IMR-90 (cell line): ENCODE measurements around the gene HACD4. TPM values are rescaled to one million over a fixed set of nuclear protein-coding genes. Genes with fewer than 3 reads are reported as not detected.

Source experiments
- ATAC-seq: fragments of 200-7000 bp; cut with Tn5 transposase; 2 replicates; pipeline ENCODE4 v1.9.1; 2020; ENCODE audit warnings: low read depth, mild to moderate bottlenecking, moderate library complexity
- BruUV-seq: library from RNA; stranded (reverse); fragments of 400-500 nt; replicated peaks from 2 replicates; lab custom pipeline; 2021; lab: Mats Ljungman, UMichigan
- CTCF ChIA-PET: fragments of 300-600 bp; formaldehyde crosslinking; extraction: SDS; loops from one replicate; lab custom pipeline; 2021; ENCODE audit warnings: antibody characterized with exemption; lab: Yijun Ruan, JAX
- POLR2A ChIA-PET: fragments of 300-600 bp; sonication (Branson Sonifier 250); formaldehyde crosslinking; loops from one replicate; lab custom pipeline; 2022; ENCODE audit warnings: antibody characterized with exemption; ENCODE audit not compliant: unreplicated experiment; lab: Charles Lee
- DNase-seq: peaks from one replicate; pipeline ENCODE4 v3.0.0; 2013
- H2AFZ ChIP-seq: replicated peaks from 2 replicates; pipeline ENCODE3; 2013; ENCODE audit warnings: low read length, mild to moderate bottlenecking; ENCODE audit not compliant: poor library complexity
- H2AK5ac ChIP-seq: 2 replicates; pipeline ENCODE4 v1.6.1; 2013; ENCODE audit warnings: low read depth, low read length, inconsistent platforms
- H2AK9ac ChIP-seq: replicated peaks from 2 replicates; pipeline ENCODE3; 2013; ENCODE audit warnings: mild to moderate bottlenecking, low read depth, low read length, moderate library complexity; ENCODE audit not compliant: poor library complexity
- H2BK120ac ChIP-seq: 2 replicates; pipeline ENCODE4 v1.6.1; 2013; ENCODE audit warnings: low read depth, low read length, inconsistent platforms
- H2BK15ac ChIP-seq: 3 replicates; pipeline ENCODE4 v1.6.1; 2013; ENCODE audit warnings: low read depth, low read length, inconsistent platforms
- H2BK20ac ChIP-seq: 2 replicates; pipeline ENCODE4 v1.6.1; 2013; ENCODE audit warnings: low read depth, mild to moderate bottlenecking, inconsistent platforms, low read length, moderate library complexity
- H2BK5ac ChIP-seq: 2 replicates; pipeline ENCODE4 v1.6.1; 2013; ENCODE audit warnings: mild to moderate bottlenecking, low read depth, low read length, inconsistent platforms; ENCODE audit not compliant: poor library complexity, severe bottlenecking
- H3K14ac ChIP-seq: replicated peaks from 2 replicates; pipeline ENCODE4 v1.6.1; 2013; ENCODE audit warnings: low read depth, low read length, inconsistent platforms
- H3K18ac ChIP-seq: 2 replicates; pipeline ENCODE4 v1.6.1; 2013; ENCODE audit warnings: low read depth, low read length, control low read depth
- H3K23ac ChIP-seq: 2 replicates; pipeline ENCODE4 v1.6.1; 2013; ENCODE audit warnings: low read depth, low read length, inconsistent platforms
- H3K27ac ChIP-seq: 2 replicates; pipeline ENCODE4 v1.5.1; 2013; ENCODE audit warnings: mild to moderate bottlenecking, control low read depth, low read length; ENCODE audit not compliant: insufficient read depth
- H3K27me3 ChIP-seq: 2 replicates; pipeline ENCODE4 v1.6.1; 2013; ENCODE audit warnings: low read length; ENCODE audit not compliant: control insufficient read depth, insufficient read depth
- H3K36me3 ChIP-seq: 2 replicates; pipeline ENCODE4 v1.6.1; 2013; ENCODE audit warnings: low read length, mixed read lengths; ENCODE audit not compliant: control insufficient read depth, insufficient read depth
- H3K4ac ChIP-seq: 2 replicates; pipeline ENCODE4 v1.6.1; 2013; ENCODE audit warnings: low read depth, low read length, inconsistent platforms
- H3K4me1 ChIP-seq: 2 replicates; pipeline ENCODE4 v1.6.1; 2013; ENCODE audit warnings: low read length, mixed read lengths; ENCODE audit not compliant: control insufficient read depth, insufficient read depth
- H3K4me2 ChIP-seq: 2 replicates; pipeline ENCODE4 v1.6.1; 2013; ENCODE audit warnings: low read depth, mild to moderate bottlenecking, control low read depth, low read length, moderate library complexity
- H3K4me3 ChIP-seq: 2 replicates; pipeline ENCODE4 v1.5.1; 2013; ENCODE audit warnings: low read depth, mild to moderate bottlenecking, control low read depth, low read length, moderate library complexity; ENCODE audit not compliant: insufficient read depth
- H3K56ac ChIP-seq: 2 replicates; pipeline ENCODE4 v1.6.1; 2013; ENCODE audit warnings: low read length, inconsistent platforms; ENCODE audit not compliant: insufficient read depth; ENCODE audit errors: extremely low read depth
- H3K79me1 ChIP-seq, 2 experiments: 2 replicates each; pipeline ENCODE4 v1.6.1; 2013; ENCODE audit warnings: low read length in 2 of 2, inconsistent platforms in 1 of 2, low read depth in 1 of 2
- H3K9ac ChIP-seq: 2 replicates; pipeline ENCODE4 v1.6.1; 2013; ENCODE audit warnings: low read depth, low read length, control low read depth
- H3K9me1 ChIP-seq: 2 replicates; pipeline ENCODE4 v1.6.1; 2013; ENCODE audit warnings: low read length, inconsistent platforms; ENCODE audit not compliant: insufficient read depth
- H3K9me3 ChIP-seq: 2 replicates; pipeline ENCODE4 v1.6.1; 2013; ENCODE audit warnings: low read length; ENCODE audit not compliant: control insufficient read depth, insufficient read depth
- H4K20me1 ChIP-seq: 2 replicates; pipeline ENCODE4 v1.6.1; 2013; ENCODE audit warnings: low read length, inconsistent platforms; ENCODE audit not compliant: insufficient read depth
- H4K5ac ChIP-seq: 2 replicates; pipeline ENCODE4 v1.6.1; 2013; ENCODE audit warnings: mild to moderate bottlenecking, low read depth, low read length, control low read depth
- H4K8ac ChIP-seq, 2 experiments: 2 replicates each; pipeline ENCODE4 v1.6.1; 2013; ENCODE audit warnings: low read depth in 2 of 2, low read length in 2 of 2, control low read depth in 1 of 2, inconsistent platforms in 1 of 2
- H4K91ac ChIP-seq: 2 replicates; pipeline ENCODE4 v1.6.1; 2013; ENCODE audit warnings: low read depth, low read length, inconsistent platforms; ENCODE audit not compliant: insufficient read depth
- CEBPB ChIP-seq: IDR thresholded peaks from 2 replicates; pipeline ENCODE4 v1.6.1; 2012; ENCODE audit warnings: low read depth, low read length, improper control_type of control experiment
- ELK1 ChIP-seq: fragments of 150-350 bp; IDR thresholded peaks from 2 replicates; pipeline ENCODE4 v1.6.1; 2016; ENCODE audit warnings: low read depth, mild to moderate bottlenecking, low read length, moderate library complexity, borderline replicate concordance
- MAFK ChIP-seq: IDR thresholded peaks from 2 replicates; pipeline ENCODE4 v1.6.1; 2012; ENCODE audit warnings: low read depth, low read length, improper control_type of control experiment
- MXI1 ChIP-seq: IDR thresholded peaks from 2 replicates; pipeline ENCODE4 v1.6.1; 2012; ENCODE audit warnings: low read depth, mild to moderate bottlenecking, low read length, moderate library complexity, borderline replicate concordance
- POLR2A ChIP-seq: IDR thresholded peaks from 2 replicates; pipeline ENCODE4 v1.6.1; 2012; ENCODE audit warnings: mild to moderate bottlenecking, low read depth, low read length
- USF2 ChIP-seq: fragments of 150-350 bp; IDR thresholded peaks from 2 replicates; pipeline ENCODE4 v1.6.1; 2017; ENCODE audit warnings: mild to moderate bottlenecking, antibody characterized with exemption, low read length, low read depth
- WGBS, 2 experiments: methylation state at CpG; one replicate each; pipeline versions ENCODE4 v1.1.5 to v1.1.7; 2013; ENCODE audit warnings: missing lambda C conversion rate in 2 of 2; ENCODE audit not compliant: insufficient read length in 1 of 2; ENCODE audit errors: extremely low coverage in 2 of 2; 5-methylcytosine and 5-hydroxymethylcytosine counted together
- dilution Hi-C: fragments of 300-500 bp; cut with HindIII; formaldehyde crosslinking; loops from one replicate; pipeline ENCODE4 v1.14.3; 2018; ENCODE audit warnings: low sequenced_read_pairs; ENCODE audit not compliant: unreplicated experiment
- in situ Hi-C: fragments of 300-500 bp; cut with MboI; formaldehyde crosslinking; loops from 3 replicates; pipeline ENCODE4 v1.14.3; 2019; ENCODE audit warnings: low sequenced_read_pairs, inconsistent platforms, mixed read lengths
- intact Hi-C: fragments of 100-400 bp; cut with micrococcal nuclease; formaldehyde crosslinking; loops from 2 replicates; pipeline ENCODE4 v1.10.0; 2022
- polyA plus RNA-seq, 3 experiments: library from polyadenylated mRNA; depleted of rRNA; stranded (reverse); fragments of >200 nt; gene quantifications; 2 replicates each; pipeline ENCODE4 v1.2.3, GENCODE V29; 2012; ENCODE audit warnings: low replicate concordance in 1 of 3
- total RNA-seq: library from RNA; depleted of rRNA; stranded (reverse); fragments of >200 nt; gene quantifications from 2 replicates; pipeline ENCODE4 v1.2.3, GENCODE V29; 2012

Gene HACD4
- total and polyA plus RNA-seq, 2 of the 4 experiments (the other 2 are of a cell fraction), result 1.9 to 2.2 TPM

- TF ChIP-seq POLR2A (no peak), CEBPB (no peak), MXI1 (no peak), MAFK (no peak), USF2 (no peak), ELK1 (no peak)
- dilution Hi-C loops, result no loop called here
- no peak overlapping the region for H2AFZ ChIP-seq
- no peak overlapping the region for H3K27ac ChIP-seq
- no peak overlapping the region for H4K91ac ChIP-seq
- 0 out of 2 replicates have a peak overlapping the region, but pooled peaks have one; percentile 5 for H3K23ac ChIP-seq
- H3K9me1 ChIP-seq, result peaks cover 2% of the 10 kb centered on the region; the same call in 1 of the 2 replicates
- no peak overlapping the region for H2AK5ac ChIP-seq
- 17% methylated on average over 1 of the region's 4 CpGs; no CpG with 5 or more reads in 1 of the 2 experiments for whole genome bisulfite sequencing, 2 experiments
- H3K9ac ChIP-seq, result no peak overlapping the region
- H3K27me3 ChIP-seq, result no peaks in the 10 kb centered on the region
- no peak overlapping the region for H4K5ac ChIP-seq
- H3K14ac ChIP-seq, result no peak overlapping the region
- H3K4me2 ChIP-seq, result no peak overlapping the region
- no peak overlapping the region for H2AK9ac ChIP-seq
- peak; percentile 66 for ATAC-seq
- in situ Hi-C loops, result no loop called here
- H3K18ac ChIP-seq, result no peak overlapping the region
- H3K9me3 ChIP-seq, result no peaks in the 10 kb centered on the region
- H2BK5ac ChIP-seq, result no peak overlapping the region
- no peak overlapping the region for H2BK15ac ChIP-seq
- no TSS peak for BruUV-seq
- H2BK20ac ChIP-seq, result no peak overlapping the region
- intact Hi-C loops, result no loop called here
- no peaks in the 10 kb centered on the region for H3K36me3 ChIP-seq
- H3K4me1 ChIP-seq, result 0 out of 2 replicates have a peak, but pooled peaks cover 2% of the 10 kb centered on the region
- no peak overlapping the region for H3K4ac ChIP-seq
- no peak overlapping the region for H3K56ac ChIP-seq
- H2BK120ac ChIP-seq, result no peak overlapping the region
- peak; percentile 36 for DNase-seq
- H4K8ac ChIP-seq, result no peak overlapping the region
- H4K20me1 ChIP-seq, result no peaks in the 10 kb centered on the region
- H3K79me1 ChIP-seq, result peaks cover 0 to 4% of the 10 kb centered on the region in 2 experiments; a peak in 2 of 4 replicates
- ChIA-PET CTCF (interaction anchor here (1.1 kb wide), 1 partner anchor 12 kb away, joined by 3 read pairs; no protein-coding TSS in a partner anchor), POLR2A (no interaction called here)
- no peak overlapping the region for H3K4me3 ChIP-seq
Observed at GRCh38 chr9:20962536-20963225, 68.8 kb downstream of the HACD4 start.
